HepG2 (cell line): ENCODE measurements around the gene CHFR. TPM values are rescaled to one million over a fixed set of nuclear protein-coding genes. Genes with fewer than 3 reads are reported as not detected.
A peak's percentile ranks its signal among the peaks of the same experiment; 100 is the strongest.

Source experiments
- ADNP ChIP-seq: sonication (generic); formaldehyde crosslinking; IDR thresholded peaks from 2 replicates; pipeline ENCODE4 v1.4.0; 2020; ENCODE audit warnings: missing genetic modification reagents
- CCAR2 ChIP-seq: fragments of 200-400 bp; formaldehyde crosslinking; optimal IDR thresholded peaks from 2 replicates; pipeline ENCODE3; 2018; ENCODE audit warnings: low read depth, mild to moderate bottlenecking, low read length, moderate library complexity
- HMGXB4 ChIP-seq, 2 experiments: sonication (generic) in 1 of 2; formaldehyde crosslinking in 1 of 2; IDR thresholded peaks; 2 replicates each; pipeline versions ENCODE4 v1.4.0 to v1.6.1; 2018 to 2020; ENCODE audit warnings: missing genetic modification reagents in 2 of 2, borderline replicate concordance in 1 of 2, low read depth in 1 of 2, mild to moderate bottlenecking in 1 of 2, missing biosample characterization in 1 of 2
- HNRNPLL ChIP-seq: fragments of 200-400 bp; formaldehyde crosslinking; IDR thresholded peaks from 2 replicates; pipeline ENCODE4 v1.6.1; 2017; ENCODE audit warnings: mild to moderate bottlenecking, low read depth, low read length; ENCODE audit not compliant: poor library complexity, severe bottlenecking
- JUNB ChIP-seq: sonication (generic); formaldehyde crosslinking; IDR thresholded peaks from 2 replicates; pipeline ENCODE4 v1.8.0; 2022; ENCODE audit warnings: missing genetic modification reagents, mild to moderate bottlenecking, borderline replicate concordance
- MTA1 ChIP-seq: sonication (generic); formaldehyde crosslinking; IDR thresholded peaks from 2 replicates; pipeline ENCODE4 v1.4.0; 2020; ENCODE audit warnings: missing genetic modification reagents, mild to moderate bottlenecking, borderline replicate concordance
- NFIC ChIP-seq: IDR thresholded peaks from 2 replicates; pipeline ENCODE4 v1.6.1; 2012; ENCODE audit warnings: mild to moderate bottlenecking, low read length, inconsistent platforms
- NR2F1 ChIP-seq, 2 experiments: fragments of 450-650 bp in 1 of 2; formaldehyde crosslinking in 1 of 2; IDR thresholded peaks; 2 replicates each; pipeline versions ENCODE4 v1.5.0 to v1.6.1; 2016 to 2020; ENCODE audit warnings: mild to moderate bottlenecking in 1 of 2, missing compliant biosample characterization in 1 of 2, missing genetic modification reagents in 1 of 2, moderate library complexity in 1 of 2
- PHF5A ChIP-seq: IDR thresholded peaks from one replicate; pipeline ENCODE4 v1.6.1; 2018; ENCODE audit warnings: low read depth, missing genetic modification reagents; ENCODE audit not compliant: unreplicated experiment
- SETDB1 ChIP-seq: sonication (generic); formaldehyde crosslinking; IDR thresholded peaks from 2 replicates; pipeline ENCODE4 v1.5.1; 2020; ENCODE audit warnings: missing genetic modification reagents, mild to moderate bottlenecking, borderline replicate concordance
- SIX1 ChIP-seq: sonication (generic); formaldehyde crosslinking; IDR thresholded peaks from 2 replicates; pipeline ENCODE4 v1.4.0; 2020; ENCODE audit warnings: missing genetic modification reagents, borderline replicate concordance
- TEAD3 ChIP-seq: optimal IDR thresholded peaks from 2 replicates; pipeline ENCODE3; 2016; ENCODE audit warnings: borderline replicate concordance
- WIZ ChIP-seq: sonication (generic); formaldehyde crosslinking; IDR thresholded peaks from 2 replicates; pipeline ENCODE4 v1.5.1; 2020; ENCODE audit warnings: mild to moderate bottlenecking, missing genetic modification reagents
- ZBTB26 ChIP-seq: IDR thresholded peaks from 2 replicates; pipeline ENCODE4 v1.6.1; 2016; ENCODE audit warnings: missing compliant biosample characterization, missing genetic modification reagents, borderline replicate concordance
- ZBTB46 ChIP-seq: sonication (generic); formaldehyde crosslinking; IDR thresholded peaks from 2 replicates; pipeline ENCODE4 v1.4.0; 2020; ENCODE audit warnings: mild to moderate bottlenecking, missing genetic modification reagents, borderline replicate concordance
- ZNF326 ChIP-seq: sonication (generic); formaldehyde crosslinking; IDR thresholded peaks from 2 replicates; pipeline ENCODE4 v1.4.0; 2020; ENCODE audit warnings: missing genetic modification reagents, borderline replicate concordance
- ZSCAN12 ChIP-seq: sonication (generic); formaldehyde crosslinking; IDR thresholded peaks from 2 replicates; pipeline ENCODE4 v1.9.0; 2021; ENCODE audit warnings: mild to moderate bottlenecking, missing genetic modification reagents
- polyA plus RNA-seq, 8 experiments: library from polyadenylated mRNA; depleted of rRNA in 3 of 8; stranded (reverse) in 7 of 8; unstranded in 1 of 8; fragments of >200 nt; fragmentation: Illumina TruSeq in 4 of 8; extraction: Trizol in 4 of 8; gene quantifications; 2 replicates each; pipeline versions ENCODE4 v1.2.1 to v1.2.3, GENCODE V29; 2011 to 2016; ENCODE audit warnings: low read depth in 4 of 8, missing spikeins in 1 of 8, mixed read lengths in 1 of 8; ENCODE audit not compliant: insufficient read depth in 1 of 8
- total RNA-seq, 5 experiments: library from RNA; depleted of rRNA; stranded (reverse); fragments of >200 nt; fragmentation: Illumina TruSeq; extraction: Trizol; gene quantifications; 2 replicates each; pipeline ENCODE4 v1.2.3, GENCODE V29; 2016; ENCODE audit warnings: low read depth in 1 of 5
- TF ChIP-seq, protein P1 (sequence below): sonication (generic); formaldehyde crosslinking; IDR thresholded peaks from 2 replicates; pipeline ENCODE4 v1.4.0; 2020; ENCODE audit warnings: missing genetic modification reagents
- TF ChIP-seq, protein P2 (sequence below): sonication (generic); formaldehyde crosslinking; conservative IDR thresholded peaks from 2 replicates; pipeline ENCODE4 v1.4.0; 2020; ENCODE audit warnings: missing genetic modification reagents

CHFR gene
- total and polyA plus RNA-seq, 2 of the 13 experiments (the other 11 are each of a cell fraction or from before 2014, with no cell fraction given): 21.4 to 21.5 TPM

- TF ChIP-seq SETDB1 (CRISPR knock-in tag): no peak
- TF ChIP-seq PHF5A (CRISPR knock-in tag): no peak
- peak; percentile 15 for TF ChIP-seq TEAD3 (CRISPR knock-in tag)
- TF ChIP-seq WIZ (CRISPR knock-in tag): no peak
- TF ChIP-seq JUNB (CRISPR knock-in tag): no peak
- TF ChIP-seq ZNF326 (CRISPR knock-in tag): no peak
- no peak for TF ChIP-seq CCAR2
- peak in 1 of 2 experiments; percentile 73; a peak in 3 of 4 replicates for TF ChIP-seq HMGXB4 (CRISPR knock-in tag; IDR thresholded peaks at IDR 0.05; ENCODE audit: borderline replicate concordance in 1 of 2, low read depth in 1 of 2)
- 0 out of 2 replicates have a peak, but pooled peaks have one; percentile 50 for TF ChIP-seq ZBTB46 (CRISPR knock-in tag)
- TF ChIP-seq SIX1 (CRISPR knock-in tag): no peak
- TF ChIP-seq HNRNPLL: peak; percentile 45
- TF ChIP-seq NR2F1 (CRISPR knock-in tag; IDR thresholded peaks at IDR 0.05): no peak
- TF ChIP-seq ADNP (CRISPR knock-in tag): no peak
- peak; percentile 39; the same call in 1 of the 2 replicates for TF ChIP-seq NFIC
- TF ChIP-seq, protein P1, sequence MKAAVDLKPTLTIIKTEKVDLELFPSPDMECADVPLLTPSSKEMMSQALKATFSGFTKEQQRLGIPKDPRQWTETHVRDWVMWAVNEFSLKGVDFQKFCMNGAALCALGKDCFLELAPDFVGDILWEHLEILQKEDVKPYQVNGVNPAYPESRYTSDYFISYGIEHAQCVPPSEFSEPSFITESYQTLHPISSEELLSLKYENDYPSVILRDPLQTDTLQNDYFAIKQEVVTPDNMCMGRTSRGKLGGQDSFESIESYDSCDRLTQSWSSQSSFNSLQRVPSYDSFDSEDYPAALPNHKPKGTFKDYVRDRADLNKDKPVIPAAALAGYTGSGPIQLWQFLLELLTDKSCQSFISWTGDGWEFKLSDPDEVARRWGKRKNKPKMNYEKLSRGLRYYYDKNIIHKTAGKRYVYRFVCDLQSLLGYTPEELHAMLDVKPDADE (CRISPR knock-in tag): 0 out of 2 replicates have a peak, but pooled peaks have one; percentile 66
- 0 out of 2 replicates have a peak, but pooled peaks have one; percentile 12 for TF ChIP-seq MTA1 (CRISPR knock-in tag)
- TF ChIP-seq, protein P2, sequence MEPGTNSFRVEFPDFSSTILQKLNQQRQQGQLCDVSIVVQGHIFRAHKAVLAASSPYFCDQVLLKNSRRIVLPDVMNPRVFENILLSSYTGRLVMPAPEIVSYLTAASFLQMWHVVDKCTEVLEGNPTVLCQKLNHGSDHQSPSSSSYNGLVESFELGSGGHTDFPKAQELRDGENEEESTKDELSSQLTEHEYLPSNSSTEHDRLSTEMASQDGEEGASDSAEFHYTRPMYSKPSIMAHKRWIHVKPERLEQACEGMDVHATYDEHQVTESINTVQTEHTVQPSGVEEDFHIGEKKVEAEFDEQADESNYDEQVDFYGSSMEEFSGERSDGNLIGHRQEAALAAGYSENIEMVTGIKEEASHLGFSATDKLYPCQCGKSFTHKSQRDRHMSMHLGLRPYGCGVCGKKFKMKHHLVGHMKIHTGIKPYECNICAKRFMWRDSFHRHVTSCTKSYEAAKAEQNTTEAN (CRISPR knock-in tag): no peak
- no peak; the same call in 1 of the 2 replicates for TF ChIP-seq ZSCAN12 (CRISPR knock-in tag)
- 0 out of 2 replicates have a peak, but pooled peaks have one; percentile 33 for TF ChIP-seq ZBTB26 (CRISPR knock-in tag)
Measured at GRCh38 chr12:132828706-132829534, 58.5 kb downstream of the CHFR start, which contains the start of gene GOLGA3 (continued).
